ENCODE data around the gene H6PD.
A peak's percentile ranks its signal among the peaks of the same experiment; 100 is the strongest.

Gene H6PD

GRCh38 chr1:9316080-9316444 is 81.5 kb downstream of the H6PD start:
- TF ChIP-seq POU2F2 (IDR thresholded peaks at IDR 0.05; ENCODE audit: low read depth, low read length) (no peak), PAX5 (IDR thresholded peaks at IDR 0.05; ENCODE audit: insufficient read depth, low read length, severe bottlenecking) (no peak), TAF1 (IDR thresholded peaks at IDR 0.05; ENCODE audit: low read depth, low read length) (no peak), POLR2A (IDR thresholded peaks at IDR 0.05; ENCODE audit: low read depth, low read length) (no peak), SPI1 (IDR thresholded peaks at IDR 0.05; ENCODE audit: low read depth, low read length) (no peak), POLR2AphosphoS5 (IDR thresholded peaks at IDR 0.05; ENCODE audit: low read depth, low read length) (no peak)
- FAIRE-seq = peak; percentile 5
- no peak for DNase-seq (ENCODE audit: insufficient read length, low spot score)

GRCh38 chr1:9316512-9316911 is 81.9 kb downstream of the H6PD start:
- FAIRE-seq (no peak), DNase-seq (ENCODE audit: insufficient read length, low spot score) (no peak)
- no peak for TF ChIP-seq TAF1 (IDR thresholded peaks at IDR 0.05; ENCODE audit: low read depth, low read length)
- TF ChIP-seq POLR2AphosphoS5 (IDR thresholded peaks at IDR 0.05; ENCODE audit: low read depth, low read length) = no peak
- no peak for TF ChIP-seq PAX5 (IDR thresholded peaks at IDR 0.05; ENCODE audit: insufficient read depth, low read length, severe bottlenecking)
- no peak for TF ChIP-seq SPI1 (IDR thresholded peaks at IDR 0.05; ENCODE audit: low read depth, low read length)
- no peak for TF ChIP-seq POU2F2 (IDR thresholded peaks at IDR 0.05; ENCODE audit: low read depth, low read length)

GRCh38 chr1:9317072-9317471 is 82.5 kb downstream of the H6PD start:
- TF ChIP-seq SPI1 (IDR thresholded peaks at IDR 0.05; ENCODE audit: low read depth, low read length) (no peak), TAF1 (IDR thresholded peaks at IDR 0.05; ENCODE audit: low read depth, low read length) (no peak), PAX5 (IDR thresholded peaks at IDR 0.05; ENCODE audit: insufficient read depth, low read length, severe bottlenecking) (no peak), POU2F2 (IDR thresholded peaks at IDR 0.05; ENCODE audit: low read depth, low read length) (no peak), POLR2A (IDR thresholded peaks at IDR 0.05; ENCODE audit: low read depth, low read length) (no peak), POLR2AphosphoS5 (IDR thresholded peaks at IDR 0.05; ENCODE audit: low read depth, low read length) (no peak)
- FAIRE-seq = no peak

DNA sequence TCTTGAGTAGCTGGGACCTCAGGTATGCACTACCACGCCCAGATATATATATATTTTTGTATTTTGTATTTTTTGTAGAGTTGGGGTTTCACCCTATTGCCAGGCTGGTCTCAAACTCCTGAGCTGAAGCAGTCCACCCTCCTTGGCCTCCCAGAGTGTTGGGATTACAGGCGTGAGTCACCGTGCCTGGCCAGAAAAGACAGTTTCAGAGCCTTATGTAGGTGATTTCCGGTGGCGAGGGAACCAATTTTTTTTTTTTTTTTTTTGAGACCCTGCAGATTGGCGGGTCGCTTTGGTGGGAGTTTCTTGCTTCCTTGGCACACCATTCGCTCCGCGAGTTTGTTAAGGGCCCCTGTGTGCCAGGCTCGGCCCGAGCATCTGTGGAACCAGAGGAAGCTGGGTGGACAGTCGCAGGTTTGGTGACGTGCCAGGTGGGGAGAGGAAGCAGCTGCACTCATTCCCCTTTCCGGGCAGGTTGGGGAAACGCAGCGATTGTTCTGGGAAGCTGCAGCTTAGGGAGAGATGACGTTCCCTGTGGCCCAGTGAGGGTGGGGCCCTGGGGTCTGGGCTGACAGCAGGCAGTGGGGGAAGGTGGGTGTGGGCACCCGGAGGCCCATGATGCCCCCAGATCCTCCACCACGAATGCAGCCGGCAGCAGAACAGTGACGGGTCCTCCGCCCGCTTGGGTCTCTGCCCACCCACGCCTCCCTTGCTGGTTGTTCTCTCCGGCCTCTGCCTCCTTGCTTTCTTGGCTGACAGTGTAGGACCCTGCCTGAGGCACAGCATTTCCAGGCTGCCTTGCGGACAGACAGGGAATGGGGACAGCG is 83.2 kb downstream of the H6PD start:
- no peak for TF ChIP-seq TAF1 (IDR thresholded peaks at IDR 0.05; ENCODE audit: low read depth, low read length)
- no peak for TF ChIP-seq POLR2A (IDR thresholded peaks at IDR 0.05; ENCODE audit: low read depth, low read length)
- FAIRE-seq = peak; percentile 73
- DNase-seq (ENCODE audit: insufficient read length, low spot score) = peak; percentile 60

More at GRCh38 chr1:9317072-9317471, 82.5 kb downstream of the H6PD start:
- DNase-seq (ENCODE audit: insufficient read length, low spot score) = no peak

DNA sequence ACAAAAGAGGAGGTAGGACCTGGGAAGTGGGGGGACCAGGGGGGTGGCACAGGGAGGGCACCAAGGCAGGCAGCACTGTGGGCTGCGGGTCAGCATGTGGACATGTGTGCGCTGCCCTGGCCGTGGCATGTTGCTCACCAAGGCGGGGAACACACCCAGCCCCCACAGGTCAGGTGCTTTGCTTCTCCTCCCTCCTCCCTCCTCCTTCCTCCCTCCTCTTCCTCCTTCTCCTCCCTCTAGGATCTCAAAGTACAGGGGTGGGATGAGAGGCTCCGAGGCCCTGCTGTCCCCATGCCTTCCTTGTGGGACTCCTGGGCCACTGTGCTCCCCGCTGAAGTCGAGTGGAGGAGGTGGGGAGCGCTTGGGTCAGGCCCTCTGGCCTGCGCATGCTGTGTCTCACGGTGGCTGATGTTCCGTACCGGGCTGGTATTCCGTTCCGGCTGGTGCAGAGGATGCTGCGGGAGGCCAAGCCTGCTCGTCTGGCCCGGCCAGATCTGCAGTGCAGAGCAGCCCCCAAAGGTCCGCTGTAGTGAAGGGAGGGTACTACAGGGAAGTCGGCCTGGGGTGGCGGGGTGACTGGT is 84.7 kb downstream of the H6PD start:
- no peak for FAIRE-seq
- TF ChIP-seq POU2F2 (IDR thresholded peaks at IDR 0.05; ENCODE audit: low read depth, low read length) (no peak), POLR2A (IDR thresholded peaks at IDR 0.05; ENCODE audit: low read depth, low read length) (no peak), PAX5 (IDR thresholded peaks at IDR 0.05; ENCODE audit: insufficient read depth, low read length, severe bottlenecking) (no peak), TAF1 (IDR thresholded peaks at IDR 0.05; ENCODE audit: low read depth, low read length) (no peak), POLR2AphosphoS5 (IDR thresholded peaks at IDR 0.05; ENCODE audit: low read depth, low read length) (no peak), SPI1 (IDR thresholded peaks at IDR 0.05; ENCODE audit: low read depth, low read length) (no peak)
- no peak for DNase-seq (ENCODE audit: insufficient read length, low spot score)

- no peak for FAIRE-seq
- TF ChIP-seq TAF1 (IDR thresholded peaks at IDR 0.05; ENCODE audit: low read depth, low read length) = no peak
- TF ChIP-seq PAX5 (IDR thresholded peaks at IDR 0.05; ENCODE audit: insufficient read depth, low read length, severe bottlenecking) = no peak
- TF ChIP-seq SPI1 (IDR thresholded peaks at IDR 0.05; ENCODE audit: low read depth, low read length) = no peak
- TF ChIP-seq POU2F2 (IDR thresholded peaks at IDR 0.05; ENCODE audit: low read depth, low read length) = no peak
- TF ChIP-seq POLR2A (IDR thresholded peaks at IDR 0.05; ENCODE audit: low read depth, low read length) = no peak
- no peak for TF ChIP-seq POLR2AphosphoS5 (IDR thresholded peaks at IDR 0.05; ENCODE audit: low read depth, low read length)
- DNase-seq (ENCODE audit: insufficient read length, low spot score) = no peak
These were observed 85.4 kb downstream of the H6PD start for GRCh38 chr1:9319789-9320519.

Measured in GM12891 (cell line).